GM21786 (cell line): ENCODE data around the gene TSPOAP1.

Experiments
- ATAC-seq: cut with Tn5 transposase; IDR thresholded peaks from one replicate; pipeline ENCODE4 v1.9.1; 2021; ENCODE audit not compliant: unreplicated experiment

Gene TSPOAP1

DNA sequence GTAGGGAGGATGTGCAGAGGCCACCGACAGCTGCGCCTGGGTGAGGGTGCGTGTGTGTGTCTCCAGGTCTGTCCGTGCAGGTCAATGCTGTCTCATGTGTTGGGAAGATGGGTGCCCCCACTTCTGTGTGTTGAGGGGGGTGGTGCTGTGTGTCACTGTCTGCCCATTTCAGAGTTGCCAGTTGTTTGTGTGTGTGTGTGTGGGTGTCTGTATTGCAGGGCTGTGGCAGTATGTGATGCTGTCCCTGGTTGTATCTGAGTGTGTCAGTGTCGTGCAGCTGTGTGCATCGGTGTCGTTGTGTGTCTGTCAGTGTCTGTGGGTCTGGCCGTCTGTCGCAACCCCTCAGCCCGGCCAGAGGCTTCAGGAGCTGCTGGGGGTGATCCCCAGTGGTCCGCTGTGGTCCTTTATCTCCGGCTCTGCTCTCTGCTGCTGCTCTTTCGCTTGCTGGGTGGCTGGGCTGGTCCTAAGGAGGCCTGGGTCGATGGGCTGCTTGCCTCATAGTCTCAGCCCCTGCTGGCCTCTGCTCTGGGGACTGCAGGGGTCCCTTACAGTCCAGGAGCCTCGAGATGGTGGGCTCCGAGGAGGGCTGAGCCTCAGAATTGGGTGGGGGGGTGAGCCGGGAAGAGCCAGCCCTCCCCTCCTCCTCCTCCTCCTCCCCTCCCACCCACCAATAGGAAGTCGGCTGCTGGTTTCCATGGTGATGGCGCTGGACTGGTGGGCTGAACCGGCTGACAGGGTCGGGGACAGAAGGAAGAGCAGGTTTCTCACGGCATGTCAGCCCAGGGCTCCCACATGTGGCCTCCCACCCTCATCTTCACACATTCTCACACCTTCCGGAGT lies at the start of gene TSPOAP1:
Gene TSPOAP1, minus strand, starts transcription at position 601 of the 840 bp plus-strand sequence. CDS start 875 bp downstream, outside the sequence.
- peak; percentile 0 for ATAC-seq

- ATAC-seq = no peak
Observed at GRCh38 chr17:58377661-58378060, 49.1 kb upstream of the TSPOAP1 start.

DNA sequence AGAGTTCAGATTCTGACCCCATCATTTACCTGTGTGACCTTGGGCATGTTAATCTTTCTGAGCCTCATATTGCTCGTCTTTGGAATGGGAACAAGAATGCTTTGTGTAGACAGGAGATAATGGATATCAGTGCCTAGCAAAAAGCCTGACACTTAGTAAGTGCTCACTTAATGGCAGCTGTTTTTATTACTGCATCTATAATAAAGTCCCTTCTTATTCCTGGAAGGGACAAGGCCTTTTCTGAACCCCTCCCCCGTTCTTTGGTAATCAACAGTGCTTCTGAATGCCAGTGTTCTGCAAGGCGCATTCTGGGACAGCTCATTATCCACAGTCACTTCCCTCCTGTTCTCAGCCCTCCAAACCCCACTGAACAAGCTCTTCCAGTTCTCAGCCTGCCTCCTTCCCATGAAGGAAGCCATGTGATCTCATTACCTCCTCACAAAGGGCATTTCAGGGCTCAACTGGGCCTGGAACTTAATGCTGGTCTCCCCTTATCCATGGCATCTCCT lies 48.6 kb upstream of the TSPOAP1 start:
- no peak for ATAC-seq

DNA sequence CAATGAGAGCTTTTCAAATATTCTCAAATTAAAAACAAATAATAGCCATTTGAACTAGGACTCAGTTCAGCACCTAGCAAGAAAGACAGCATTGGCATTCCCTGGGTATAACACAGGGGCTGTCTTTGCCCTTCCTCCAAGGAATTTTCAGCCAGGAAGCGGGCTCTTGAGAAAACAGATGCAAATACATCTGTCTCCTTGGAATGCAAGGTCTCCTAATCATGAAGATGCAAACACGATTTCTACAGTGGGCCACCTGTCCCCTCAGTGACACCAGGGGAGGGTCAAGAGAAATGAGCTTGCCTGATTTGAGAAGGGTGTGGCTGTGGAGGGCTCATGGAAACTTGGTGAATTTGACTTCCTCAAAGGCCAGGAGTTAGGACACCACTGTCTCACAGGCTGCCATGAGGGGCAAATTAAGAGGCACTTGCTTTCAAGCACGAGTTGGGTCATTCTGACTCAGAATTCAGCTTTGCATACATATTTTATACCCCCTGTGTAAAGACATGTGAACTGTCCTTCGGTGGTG lies 47.9 kb upstream of the TSPOAP1 start:
- no peak for ATAC-seq

- no peak for ATAC-seq
Observed at GRCh38 chr17:58375811-58376210, 47.2 kb upstream of the TSPOAP1 start.

GRCh38 chr17:58375256-58375655 lies 46.7 kb upstream of the TSPOAP1 start:
- no peak for ATAC-seq

DNA sequence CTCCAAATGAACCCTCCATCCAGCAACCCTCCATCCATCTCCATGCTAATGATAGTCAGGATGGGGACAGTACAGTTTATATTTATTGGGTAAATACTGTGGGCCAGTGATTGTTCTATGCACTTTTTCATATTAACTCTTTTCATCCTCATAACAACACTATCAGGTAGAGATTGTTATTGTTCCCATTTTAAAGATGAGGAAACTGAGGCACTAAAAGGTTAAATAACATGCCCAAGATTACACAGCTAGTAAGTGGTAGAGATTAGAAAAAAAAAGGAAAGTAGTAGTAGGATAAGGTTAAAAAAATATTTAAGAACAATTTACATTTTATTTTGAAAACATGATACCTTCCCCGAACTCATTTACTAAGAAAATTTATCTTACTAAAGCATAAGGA lies 45.3 kb upstream of the TSPOAP1 start:
- no peak for ATAC-seq

DNA sequence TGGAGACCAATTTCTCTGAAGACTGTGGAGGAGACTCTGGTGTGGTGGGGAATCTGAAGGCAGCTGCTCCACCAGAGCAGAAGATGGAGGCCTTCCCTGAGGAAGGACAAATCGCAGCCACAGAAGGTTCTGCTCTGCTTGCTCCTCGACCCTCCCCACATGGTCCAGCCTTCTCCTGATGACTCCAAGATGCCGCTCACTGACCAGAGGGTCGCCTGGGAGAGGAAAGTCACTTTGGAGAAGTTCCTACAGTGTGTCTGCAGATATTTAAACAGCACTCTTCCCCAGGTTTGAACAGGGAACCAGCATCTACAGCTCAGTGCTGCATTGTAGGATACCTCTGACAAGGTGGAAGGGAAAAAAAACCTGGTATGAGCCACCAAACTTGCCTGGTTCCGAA lies 44.4 kb upstream of the TSPOAP1 start:
- no peak for ATAC-seq

DNA sequence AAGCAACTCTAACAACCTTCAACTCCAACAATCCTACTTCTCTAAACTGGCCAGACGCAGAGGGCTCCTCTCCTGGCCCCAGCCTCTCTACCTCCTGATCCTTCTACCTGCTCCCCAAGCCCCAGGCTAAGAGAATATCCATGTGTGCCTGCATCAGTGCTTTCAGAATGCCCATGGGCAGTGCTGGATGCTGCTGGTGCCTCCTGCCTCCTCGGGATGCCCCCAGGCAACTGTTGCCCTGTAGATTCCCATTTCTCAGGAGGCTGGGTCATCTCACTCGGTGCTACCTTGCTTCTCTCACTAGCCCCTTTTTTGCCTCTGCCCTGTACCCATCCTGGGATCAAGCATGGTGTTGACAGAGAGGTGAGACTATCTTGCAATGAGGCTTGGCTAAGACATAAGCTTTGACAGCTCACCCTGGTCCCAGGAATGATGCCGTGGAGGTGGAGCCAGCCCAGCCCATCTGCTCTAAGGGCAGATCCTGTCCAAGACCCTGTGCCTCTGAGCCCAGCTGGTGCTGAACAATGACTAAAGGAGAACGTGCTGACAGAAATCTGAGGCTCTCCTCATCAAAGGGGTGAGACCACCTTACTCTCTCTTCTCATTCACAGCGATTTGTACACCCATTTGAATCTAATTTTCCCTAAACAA lies 42.8 kb upstream of the TSPOAP1 start:
- ATAC-seq = no peak

DNA sequence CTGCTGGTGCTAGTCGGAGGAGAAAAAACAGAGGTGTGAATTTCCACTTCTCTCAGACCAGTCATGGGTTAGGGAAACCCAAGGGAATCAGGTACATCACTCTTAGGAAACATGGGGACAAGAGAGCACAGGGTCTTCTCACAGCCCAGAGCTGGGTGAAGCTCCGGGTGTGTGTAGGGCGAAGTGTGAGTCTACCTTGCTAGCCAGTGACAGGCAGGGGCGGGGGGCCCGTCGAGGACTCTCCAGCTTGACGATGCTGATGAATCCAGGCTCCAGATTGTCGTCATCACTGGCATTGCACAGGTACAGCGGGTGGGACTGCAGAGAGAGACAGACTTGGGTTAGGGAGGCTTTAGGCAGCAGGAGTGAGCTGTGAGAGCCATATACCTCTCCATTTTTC lies 42.1 kb upstream of the TSPOAP1 start:
- no peak for ATAC-seq

- ATAC-seq = no peak
Observed at GRCh38 chr17:58370309-58370708, 41.7 kb upstream of the TSPOAP1 start.

DNA sequence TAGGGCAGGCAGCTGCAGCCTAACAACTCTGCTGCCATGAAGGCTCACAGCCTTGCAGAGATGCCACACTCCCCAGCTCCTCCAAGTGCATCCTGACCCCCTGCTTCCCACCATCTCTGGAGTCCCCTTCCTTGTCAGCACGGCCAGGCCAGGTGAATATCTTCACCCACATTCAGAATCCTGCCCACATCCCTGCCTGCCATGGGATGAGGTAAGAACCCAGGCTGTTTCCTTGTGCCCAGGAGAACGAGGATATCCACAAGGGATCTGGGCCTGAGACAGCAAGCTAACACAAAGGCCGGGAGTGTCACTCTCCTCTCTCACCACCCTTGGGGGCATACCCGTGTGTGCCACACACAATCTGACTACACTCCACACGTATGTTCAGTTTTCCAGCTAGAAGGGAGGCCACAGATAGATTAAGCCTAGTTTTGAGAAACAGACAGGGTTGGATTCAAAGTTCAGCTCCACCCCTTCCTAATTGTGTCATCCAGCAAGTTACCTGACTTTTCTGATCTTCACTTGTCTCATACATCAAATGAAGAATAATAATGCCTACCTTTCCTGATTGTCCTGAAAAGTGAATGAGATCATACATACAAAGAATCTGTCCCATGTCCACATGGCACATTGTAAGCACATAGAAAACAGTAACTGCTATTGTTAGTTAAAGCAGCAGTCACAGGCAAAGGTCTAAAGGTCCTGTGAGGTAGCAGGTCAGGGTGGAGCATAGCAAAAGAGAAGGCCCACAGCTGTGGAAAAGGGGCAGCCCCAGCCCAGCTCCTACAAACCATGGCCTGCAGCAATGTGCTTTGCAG lies 40.8 kb upstream of the TSPOAP1 start:
- no peak for ATAC-seq

DNA sequence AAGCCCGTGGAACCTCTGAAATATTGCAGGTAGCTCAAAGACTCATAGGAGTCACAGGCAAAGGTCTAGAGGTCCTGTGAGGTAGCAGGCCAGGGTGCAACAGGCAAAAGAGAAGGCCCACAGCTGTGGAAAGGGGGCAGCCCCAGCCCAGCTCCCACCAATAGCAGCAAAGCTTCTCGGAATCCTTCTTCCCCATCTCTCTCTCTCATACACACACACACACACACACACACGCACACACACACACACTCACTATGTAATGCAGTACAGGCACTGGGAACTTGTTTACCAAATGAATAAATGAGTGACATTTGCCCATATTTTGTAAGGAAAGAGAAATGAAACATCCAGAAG lies 40.2 kb upstream of the TSPOAP1 start:
- ATAC-seq = no peak

GRCh38 chr17:58367461-58367860 lies 38.9 kb upstream of the TSPOAP1 start:
- ATAC-seq = no peak

DNA sequence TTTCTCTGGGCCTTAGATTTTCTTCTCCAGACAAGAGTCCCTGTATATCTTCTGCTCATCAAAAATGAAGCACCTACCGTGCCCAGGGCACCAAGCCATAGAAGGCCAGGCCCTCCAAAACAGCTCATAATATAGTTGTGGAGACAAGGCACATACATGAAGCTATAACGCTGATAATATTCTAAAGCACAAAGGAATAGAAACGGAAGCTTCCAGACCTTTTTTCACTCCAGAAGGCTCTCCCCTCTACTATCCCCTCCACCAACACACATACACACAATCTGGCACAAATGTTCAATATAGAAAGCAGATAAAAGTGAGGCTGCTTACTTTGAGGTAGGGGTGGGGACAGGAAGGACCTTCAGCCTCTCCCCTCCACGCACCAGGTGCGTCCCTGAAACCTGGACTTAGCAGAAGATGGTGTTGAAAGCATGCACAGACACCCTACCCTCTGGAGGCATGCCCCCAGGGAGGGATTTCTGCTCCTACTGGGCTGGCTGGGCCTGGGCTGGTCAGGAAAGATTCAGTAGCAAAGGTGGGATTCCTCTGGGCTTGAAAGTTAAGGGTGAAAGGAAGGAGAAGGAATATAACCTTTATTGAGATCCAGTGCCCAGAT lies 37.5 kb upstream of the TSPOAP1 start:
- ATAC-seq = no peak

DNA sequence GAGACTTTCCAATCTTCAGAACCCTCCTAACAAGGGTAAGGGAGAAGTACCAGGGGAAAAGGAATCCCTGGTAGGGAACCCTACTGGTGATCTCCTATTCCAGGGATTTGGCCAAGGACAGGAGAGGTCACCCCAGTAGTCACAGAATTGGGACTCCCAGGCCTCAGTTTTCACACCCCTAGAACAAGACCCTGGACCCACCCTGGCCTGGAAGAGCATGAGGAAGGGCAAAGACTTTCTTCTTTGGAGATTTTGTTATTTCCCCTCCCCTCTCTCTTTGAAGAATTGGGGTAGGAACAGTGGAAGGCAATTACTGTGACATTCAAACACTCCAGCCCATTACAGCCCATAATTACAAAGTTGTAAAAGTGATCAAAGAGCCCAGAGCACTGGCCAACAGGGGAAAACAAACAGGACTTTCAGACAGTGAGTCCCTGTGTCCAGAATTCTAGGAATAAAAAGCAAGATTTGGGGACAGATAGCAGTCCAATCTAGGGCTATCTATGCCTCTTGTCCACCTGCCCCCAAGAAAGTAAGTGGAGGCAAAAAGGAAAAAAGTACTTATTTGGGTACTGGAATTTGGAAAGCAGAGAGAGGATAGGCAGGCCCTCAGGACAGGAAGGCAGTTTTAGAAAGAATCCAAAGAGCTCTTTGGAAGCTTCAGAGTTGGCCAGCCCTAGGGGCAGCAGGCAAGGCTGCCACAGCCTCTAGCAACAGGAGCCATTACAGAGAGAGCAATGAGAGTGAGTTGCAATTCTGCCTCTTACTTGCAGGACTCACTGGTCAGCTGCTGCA lies 36.8 kb upstream of the TSPOAP1 start:
- ATAC-seq = no peak

- ATAC-seq = no peak
Observed at GRCh38 chr17:58364270-58364942, 35.8 kb upstream of the TSPOAP1 start.

GRCh38 chr17:58363457-58364185 lies 35.0 kb upstream of the TSPOAP1 start:
- ATAC-seq = no peak
